GM18868 (cell line): ENCODE data around the gene ASCL3.
"Not testable (repeated sequence)": the region's sequence is repeated elsewhere in the genome, so short reads cannot be mapped to it uniquely, and the experiment has no call there.

ENCODE experiments used
- ATAC-seq: cut with Tn5 transposase; IDR thresholded peaks from one replicate; pipeline ENCODE4 v1.9.1; 2021; ENCODE audit warnings: mild to moderate bottlenecking, moderate library complexity; ENCODE audit not compliant: unreplicated experiment

ASCL3 gene

DNA sequence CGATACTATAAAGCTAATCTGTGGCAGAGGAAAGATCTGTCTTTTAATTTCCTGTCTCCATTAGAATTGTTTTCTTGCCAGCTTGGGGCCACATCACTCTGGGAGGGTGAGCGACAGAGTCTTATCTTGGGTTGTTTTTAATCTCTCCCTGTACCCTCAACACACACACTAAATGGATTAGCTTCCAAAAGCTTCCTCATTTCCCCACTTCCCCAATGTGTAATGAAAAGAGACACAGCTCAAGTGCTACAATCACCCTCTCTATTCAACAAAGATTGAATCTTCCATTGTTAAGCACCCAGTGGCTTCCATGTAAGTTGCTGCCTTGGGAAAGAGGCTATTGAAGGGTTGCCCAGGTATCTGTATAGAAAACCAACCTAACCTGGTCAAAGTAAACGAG, 6.1 kb upstream of the ASCL3 start:
- no peak for ATAC-seq

DNA sequence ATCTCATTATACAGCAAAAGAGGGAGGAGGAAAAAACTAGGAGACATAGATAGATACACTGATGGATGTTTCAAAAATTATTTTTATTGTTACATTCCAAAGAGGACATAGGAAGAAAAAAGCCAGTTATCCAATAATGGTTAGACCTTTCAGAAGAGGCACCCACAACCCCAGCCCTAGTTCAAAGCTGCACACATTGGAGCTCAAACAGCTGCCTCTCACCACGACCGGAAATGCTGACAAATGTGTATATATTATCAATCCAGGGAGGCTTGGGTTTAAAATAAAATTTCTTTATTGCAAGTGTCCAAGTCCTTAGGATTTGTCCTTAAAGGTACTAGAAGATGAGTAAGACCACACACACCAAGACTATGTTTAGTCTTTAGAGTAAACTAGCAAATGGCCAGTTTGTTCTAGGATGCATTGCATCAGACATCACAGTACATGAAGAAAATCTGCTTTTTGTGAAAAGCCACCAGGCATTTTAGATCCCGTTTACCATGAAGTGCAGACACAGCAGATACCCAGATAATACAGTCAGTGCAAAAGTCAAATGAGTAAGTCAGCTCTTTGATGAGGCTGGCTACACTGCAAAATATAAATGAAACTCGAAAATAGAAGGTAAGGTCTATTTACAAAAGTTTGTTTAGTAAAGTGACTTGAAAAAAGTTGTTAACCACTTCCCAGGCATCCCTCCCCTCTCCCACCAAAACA, 4.6 kb upstream of the ASCL3 start:
- ATAC-seq = no peak

DNA sequence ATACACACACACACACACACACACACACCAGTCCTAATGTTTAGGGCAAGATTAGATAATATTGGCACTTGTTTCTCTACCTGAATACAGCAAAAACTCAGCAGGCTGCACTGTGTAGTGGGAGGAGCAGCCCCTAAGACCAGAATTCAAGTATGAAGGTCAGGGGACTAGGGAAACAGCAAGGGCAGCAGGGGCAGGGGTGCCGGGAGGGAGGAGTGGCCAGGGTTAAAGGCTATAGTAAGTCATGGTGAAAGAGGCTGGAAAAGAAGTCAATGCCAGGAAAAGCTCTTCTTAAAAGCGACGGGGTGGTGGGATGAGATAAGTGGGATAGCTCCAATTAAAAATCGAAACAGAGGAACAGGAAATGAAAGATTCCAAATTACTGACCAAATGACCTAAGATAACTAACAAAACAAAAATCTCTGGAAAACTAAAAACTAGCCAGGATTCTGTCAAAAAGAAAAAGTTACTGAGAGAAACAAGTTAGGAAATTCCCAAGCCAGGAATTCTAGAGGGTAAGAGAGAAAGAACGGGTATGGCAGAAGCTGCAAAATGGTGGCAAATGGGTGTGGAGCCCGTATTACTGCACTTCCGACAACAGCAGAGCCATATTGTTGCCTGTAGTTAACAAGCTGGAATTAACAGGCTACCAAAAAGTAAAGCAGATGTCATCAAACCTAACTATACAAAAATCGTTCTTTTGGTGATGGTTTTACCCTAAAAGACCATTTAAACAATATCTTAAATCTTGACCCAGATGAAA, 1.3 kb downstream of the ASCL3 start:
- no peak for ATAC-seq

DNA sequence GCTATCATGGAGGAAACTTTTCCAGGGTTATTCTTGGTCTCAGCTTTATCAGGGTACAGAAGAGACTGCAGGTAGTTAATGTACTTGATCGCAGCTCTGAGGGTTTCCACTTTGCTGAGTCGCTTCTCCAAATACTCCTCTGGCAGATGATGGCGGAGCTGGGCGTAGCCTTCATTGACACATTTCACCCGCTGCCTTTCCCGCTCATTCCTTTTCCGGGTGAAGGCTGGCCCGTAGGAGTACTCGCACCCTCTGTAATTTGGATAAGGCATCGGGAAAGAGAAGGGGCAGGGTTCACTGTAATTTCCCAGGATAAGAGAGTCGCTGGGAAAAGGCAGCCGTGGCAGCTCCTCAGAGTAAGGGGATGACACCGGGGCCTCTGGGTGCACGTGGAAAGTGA, 5.2 kb downstream of the ASCL3 start:
- no peak for ATAC-seq

DNA sequence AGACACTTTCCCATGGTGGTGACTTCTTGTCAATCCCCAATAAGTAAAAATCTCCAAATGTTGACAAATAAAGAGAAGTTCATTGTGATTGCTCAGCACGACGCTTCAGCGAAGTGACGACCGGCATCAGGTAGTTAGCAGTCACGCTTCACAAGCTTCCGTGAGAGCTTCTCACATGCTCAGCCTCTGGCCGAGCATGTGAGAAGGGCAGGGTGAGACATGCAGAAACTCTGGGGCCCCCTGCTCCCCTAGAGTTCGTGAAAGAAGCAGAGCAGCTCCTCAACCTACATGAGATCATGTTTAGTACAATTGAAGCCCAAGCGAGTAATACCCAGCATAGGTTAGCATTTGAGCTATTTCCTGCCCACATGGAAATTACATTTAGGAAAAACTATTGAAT, 5.7 kb downstream of the ASCL3 start:
- no peak for ATAC-seq

DNA sequence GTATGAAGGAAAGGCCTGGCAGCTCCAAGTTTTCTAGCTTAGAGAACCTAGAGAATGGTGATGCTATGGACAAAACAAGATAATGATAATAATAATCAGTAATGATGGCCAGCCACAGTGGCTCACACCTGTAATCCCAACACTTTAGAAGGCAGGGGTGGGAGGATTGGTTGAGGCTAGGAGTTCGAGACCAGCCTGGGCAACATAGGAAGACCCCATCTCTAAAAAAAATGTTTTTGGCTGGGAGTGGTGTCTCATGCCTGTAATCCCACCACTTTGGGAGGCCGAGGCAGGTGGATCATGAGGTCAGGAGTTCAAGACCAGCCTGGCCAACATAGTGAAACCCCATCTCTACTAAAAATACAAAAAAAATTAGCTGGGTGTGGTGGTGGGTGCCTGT, 7.0 kb downstream of the ASCL3 start:
- not testable (repeated sequence) for ATAC-seq

DNA sequence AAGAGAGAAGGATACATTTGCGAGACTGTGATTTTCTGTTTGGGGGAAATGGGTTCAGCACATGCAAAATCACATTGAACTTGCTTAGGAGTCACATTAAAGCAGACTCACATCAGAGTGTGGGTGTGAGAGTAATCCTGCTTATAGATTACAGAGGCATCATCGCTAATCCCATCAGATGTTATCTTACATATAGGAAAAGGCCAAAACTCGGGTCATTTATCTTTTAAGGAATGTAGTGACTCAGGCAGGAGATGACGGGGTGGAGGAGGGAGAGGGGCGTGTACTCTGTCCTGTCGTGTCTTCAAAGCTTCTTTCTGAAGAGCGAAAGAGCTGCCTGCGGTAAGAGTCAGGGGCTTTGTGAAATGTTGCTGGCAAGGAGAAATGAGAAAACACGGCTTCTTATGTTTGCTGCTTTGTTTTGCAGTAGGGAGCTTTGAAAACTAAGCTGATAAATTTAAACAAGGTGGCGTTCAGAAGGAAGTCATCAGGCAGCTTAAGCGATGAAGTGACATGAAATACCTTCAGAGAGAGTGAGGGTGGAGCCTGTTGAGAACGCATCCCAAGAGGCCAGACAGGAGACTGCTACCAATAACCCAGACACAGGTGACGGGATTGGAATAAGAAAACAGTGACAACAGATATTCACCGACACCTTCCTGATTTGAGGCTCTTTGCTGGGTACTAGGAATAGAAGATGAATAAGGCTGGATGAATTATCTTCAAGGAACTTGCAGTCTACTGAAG, 7.9 kb downstream of the ASCL3 start:
- no peak for ATAC-seq

DNA sequence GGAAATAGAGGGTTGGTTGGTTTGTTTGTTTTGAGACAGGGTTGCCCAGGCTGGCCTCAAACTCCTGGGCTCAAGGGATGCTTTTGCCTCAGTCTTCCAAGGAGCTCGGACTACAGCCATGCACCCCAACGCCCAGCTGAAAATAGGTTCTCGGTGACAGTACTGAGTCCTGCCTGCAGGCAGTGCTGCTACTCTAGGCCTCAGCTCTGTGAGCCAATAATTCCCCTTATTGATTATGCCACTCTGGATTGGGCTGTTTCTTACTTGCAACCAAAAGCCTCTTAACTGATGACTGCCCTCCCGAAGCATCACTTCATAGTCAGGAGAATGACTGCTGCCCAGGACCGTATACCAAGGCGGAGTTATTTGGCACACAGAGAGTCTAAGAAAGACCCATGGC, 8.9 kb downstream of the ASCL3 start:
- ATAC-seq = no peak

DNA sequence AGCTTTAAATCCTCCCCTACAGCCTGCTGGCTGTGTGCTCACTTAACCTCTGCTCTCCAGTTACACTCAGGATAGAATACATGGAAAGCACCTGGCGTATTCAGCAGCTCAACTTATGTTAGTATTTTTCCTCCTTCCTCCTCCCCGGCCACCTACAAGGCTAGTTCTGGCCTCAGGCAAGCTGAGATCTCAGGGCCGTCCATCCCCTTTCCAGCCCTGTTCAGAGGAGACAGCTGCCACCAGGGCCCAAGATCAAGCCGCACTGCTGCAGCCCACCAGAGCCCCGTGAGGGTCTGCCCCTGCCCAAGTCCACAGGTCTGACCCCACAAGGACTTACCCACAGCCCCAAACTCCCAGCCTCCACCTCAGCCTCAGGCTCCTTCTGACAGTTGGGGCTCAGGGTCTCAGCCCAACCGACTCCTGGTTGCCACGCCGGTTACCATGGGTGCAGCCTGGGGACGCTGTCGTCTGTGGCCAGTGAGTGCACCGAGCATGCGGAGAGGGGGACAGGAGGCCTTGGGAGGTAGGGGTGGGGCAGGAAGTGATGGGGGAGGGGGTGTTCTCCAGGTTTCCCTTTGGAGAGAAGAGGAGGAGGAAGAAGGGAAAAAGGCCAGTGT, 10.1 kb downstream of the ASCL3 start, which contains the start of gene C11orf16:
C11orf16 (minus strand) TSS at position 384 of the 617 bp plus-strand sequence. CDS start 639 bp downstream, outside the sequence.
- no peak for ATAC-seq

DNA sequence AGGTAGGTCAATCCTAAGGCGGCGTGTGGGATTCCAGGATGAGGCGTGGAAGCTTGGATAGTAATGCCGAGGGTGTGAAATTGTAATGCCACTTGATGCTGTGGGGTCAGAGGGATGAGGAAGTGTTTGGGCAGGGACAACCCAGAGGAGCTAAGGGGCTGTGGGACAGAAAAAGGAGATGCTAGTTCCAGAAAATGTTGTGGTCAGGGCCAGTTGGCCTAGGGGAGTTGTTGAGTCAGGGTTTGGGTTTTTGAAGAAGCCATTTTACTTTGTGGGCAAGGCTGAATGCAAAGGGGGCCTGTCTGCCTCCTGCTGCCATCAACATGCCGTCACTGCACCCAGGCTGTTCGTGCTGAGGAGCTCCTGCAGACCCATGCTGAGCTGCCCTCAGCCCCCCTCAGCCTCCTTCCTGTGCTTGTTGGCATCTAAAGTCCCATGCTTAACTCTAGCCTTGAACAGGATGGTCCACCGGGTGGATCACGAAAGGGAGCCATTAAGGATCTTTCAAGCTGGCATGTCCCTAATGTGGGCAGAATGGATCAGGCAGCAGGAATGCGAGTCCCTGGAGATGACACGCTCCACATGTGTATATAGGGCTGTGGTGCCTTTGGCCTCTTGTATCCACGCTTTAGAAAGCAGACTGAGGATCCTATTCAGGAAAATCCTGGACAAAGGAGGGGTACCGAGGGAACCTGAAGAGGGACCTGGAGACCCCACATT, 12.2 kb downstream of the ASCL3 start:
- ATAC-seq = no peak

DNA sequence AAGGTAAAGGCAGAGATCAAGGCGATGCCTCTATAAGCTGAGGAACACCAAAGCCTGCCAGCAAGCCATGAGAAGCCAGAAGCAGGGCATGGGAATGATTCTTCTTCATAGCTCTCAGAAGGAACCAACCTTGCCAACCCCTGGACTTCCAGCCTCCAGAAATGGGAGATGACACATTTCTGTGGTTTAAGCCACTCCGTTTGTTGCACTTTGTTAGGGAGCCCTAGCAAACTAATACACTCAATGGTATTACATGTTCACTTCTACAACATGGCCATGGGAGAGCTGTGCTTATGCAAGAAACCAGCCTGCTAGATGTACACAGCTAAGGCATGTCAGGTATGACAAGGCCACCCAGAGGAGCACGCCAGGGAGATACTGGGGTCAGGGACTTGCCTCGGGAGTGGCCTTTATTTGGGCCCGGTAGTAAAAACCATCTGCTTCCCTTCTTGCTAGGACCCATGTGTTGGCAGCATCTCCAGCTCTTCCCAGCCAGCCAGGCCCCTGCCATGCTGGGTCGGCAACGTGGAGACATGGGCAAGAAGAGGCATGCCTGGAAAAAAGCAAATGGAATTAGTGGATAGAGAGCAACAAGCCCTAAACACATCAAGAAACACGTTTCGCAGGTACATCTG, 13.7 kb downstream of the ASCL3 start:
- ATAC-seq = no peak

DNA sequence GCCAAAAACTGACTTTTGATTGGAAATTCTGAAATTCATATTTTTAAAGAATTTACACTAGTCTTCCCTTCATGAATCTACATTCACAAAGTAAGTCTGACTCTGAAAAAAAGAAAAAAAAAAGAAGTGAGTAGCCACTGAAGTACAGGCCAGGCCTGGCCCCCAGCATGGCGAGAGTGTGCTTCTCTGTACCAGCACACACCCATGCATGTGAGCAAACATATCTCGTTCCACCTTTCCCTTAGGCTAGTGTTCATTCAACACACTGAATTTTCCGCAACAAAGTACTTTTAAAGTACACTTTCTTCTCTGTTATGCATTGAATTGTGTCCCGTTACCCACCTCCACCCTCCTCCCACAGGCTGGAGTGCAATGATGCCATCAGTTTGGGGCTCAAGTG, 14.6 kb downstream of the ASCL3 start:
- no peak for ATAC-seq

DNA sequence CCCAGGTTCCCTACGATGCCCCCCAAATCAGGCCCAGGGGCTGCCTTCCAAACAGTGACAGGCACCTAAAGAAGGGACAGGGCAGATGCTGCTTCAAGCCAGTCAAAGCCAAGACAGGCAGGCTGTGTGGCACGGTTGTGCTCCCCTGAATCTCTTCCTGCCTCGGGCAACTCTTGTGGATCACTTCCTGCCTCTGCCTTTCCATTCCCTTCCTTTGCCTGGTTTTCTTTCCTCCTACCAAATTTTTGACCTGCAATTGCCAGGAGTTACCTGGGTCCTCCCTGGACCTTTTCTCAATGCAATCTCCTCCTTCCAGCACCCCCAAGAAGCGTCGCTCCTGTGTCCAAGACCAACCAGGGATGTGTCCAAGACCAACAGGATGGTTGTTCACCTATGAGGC, 15.6 kb downstream of the ASCL3 start:
- no peak for ATAC-seq

DNA sequence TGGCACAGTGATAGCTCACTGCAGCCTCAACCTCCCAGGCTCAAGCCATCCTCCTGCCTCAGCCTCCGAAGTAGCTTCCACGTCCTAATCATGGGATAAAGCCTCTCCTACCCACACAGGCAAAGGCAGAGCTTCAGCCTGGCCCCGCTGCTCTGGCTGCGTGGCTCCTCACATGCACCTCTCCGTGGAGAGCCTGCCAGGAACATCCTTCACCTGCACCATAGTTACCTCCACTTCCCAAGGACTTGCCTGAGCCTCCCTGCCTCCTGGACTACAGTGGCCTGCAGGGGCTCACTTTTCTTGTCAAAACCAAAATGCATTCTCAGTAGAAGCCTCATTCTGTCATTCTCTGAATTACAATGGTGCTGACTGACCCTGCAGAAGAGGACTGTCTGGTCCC, 16.6 kb downstream of the ASCL3 start:
- ATAC-seq = no peak

DNA sequence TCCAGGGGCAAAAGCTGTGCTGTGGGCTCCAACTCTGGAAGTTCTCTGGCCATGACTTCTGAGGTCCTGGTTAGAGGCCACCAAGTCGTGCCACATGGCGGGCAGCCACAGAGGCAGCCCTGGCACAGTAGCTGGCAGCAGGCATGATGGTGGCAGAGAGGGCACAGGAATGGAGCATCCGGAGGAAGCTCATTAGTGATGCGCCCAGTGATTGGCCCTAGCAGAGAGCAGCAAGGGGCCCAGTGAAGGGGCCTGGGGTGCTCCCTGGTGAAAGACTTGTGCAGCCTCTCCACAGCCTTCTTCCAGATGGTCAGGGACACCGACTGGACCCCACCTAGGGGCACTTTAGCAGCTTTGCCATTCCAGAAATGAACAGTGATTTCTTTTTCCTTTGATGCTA, 17.1 kb downstream of the ASCL3 start:
- ATAC-seq = no peak

DNA sequence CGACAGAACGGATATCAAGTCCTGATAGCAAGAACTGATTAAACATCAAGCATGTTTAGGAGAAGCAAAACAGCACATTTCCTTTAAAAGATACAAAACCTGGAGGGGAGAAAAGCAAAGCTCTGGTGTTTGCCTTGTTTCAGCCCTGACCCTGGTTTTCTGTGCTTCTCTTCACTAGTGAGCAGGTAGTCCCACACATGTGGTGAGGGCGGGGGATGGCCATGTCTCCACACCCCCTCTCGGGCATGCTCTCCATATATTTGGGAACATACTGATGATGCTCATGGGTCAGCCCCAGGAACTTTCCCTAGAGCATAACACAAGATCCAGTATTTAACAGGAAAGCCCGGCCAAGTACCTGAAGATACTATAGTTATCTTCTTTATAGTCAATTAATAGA, 20.1 kb downstream of the ASCL3 start:
- ATAC-seq = no peak

DNA sequence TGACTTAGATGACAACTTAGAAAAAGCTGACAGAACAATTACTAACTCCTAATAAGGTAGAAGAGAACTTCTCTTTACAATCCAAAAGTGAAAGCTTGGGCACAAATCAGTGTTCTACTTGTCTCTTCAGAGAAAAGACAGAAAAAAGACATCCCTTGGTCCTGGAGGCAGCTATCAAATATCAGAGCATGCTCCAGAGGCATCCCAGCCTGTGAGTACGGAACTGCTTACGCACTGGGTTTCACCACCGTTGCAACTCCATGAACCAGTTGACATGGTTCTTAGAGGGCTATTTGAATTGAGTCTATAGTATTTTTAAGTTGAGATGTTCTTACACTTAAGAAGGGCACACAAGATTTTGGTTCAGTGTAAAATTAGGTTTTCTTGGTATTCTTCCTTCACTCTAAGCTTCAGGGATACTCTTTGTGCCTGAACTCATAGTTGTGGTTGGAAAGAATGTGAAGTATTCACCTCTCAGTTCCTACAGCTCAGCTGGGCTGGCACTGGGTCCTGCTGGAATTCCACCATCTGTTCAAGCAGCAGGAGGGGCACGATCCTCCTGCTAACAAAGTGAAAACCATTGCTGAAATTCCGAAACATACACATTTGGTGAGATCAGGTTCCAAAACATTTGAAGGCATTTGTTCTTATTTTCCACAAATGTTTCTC, 25.5 kb downstream of the ASCL3 start:
- ATAC-seq = no peak

DNA sequence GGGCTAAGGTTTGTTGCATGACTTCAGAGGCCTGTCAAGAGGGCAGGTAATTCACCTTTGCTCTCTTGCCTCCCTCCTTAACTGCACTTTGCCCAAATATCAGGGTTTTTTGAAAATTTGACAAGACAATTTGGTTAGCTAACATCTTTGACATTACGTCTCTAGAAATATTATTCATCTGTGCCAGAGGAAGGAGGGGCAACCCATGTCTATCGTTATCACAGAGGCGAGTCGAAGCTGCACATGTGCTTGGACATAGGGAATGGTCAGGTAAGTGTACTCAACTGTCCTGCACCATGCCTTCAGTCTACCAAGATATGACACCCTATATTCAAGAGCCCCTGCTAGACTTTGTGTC, 28.2 kb downstream of the ASCL3 start:
- ATAC-seq = no peak

DNA sequence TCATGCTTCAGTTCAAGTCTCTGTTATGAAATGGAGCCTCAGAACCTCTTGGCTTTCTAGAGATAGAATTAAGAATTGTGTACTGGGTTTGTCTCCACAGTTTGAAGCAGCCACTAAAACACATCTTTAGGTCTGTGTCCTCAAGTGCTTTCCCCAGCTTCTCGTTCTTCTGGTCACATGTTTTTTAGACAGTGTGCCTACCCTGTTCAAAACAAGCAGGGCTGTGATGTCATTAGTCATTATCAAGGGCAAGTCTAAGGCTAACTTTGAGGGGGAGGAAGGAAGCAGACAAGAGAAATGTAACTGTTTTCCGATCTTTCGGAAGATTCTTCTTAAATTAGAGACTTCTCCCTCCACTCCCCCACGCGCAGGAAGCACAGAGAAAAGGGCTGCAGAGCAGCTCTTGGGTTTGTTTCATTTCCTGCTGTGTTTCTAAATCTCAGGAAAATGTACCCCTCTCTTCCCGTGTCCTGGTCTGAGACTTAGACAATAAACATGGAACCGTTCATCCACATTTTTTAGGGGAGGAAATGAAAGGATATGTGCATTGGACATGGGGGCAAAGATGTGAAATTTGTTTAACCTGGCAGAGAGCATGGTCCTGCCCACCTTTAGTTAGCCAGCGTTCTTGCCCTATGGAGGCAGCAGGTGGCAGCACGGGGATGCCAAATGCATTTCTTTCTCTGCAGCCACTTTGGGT, 28.7 kb downstream of the ASCL3 start:
- ATAC-seq = no peak
